ENCODE measurements around the gene MAPT. TPM values are rescaled to one million over a fixed set of nuclear protein-coding genes. Genes with fewer than 3 reads are reported as not detected.

Gene MAPT
- polyA plus RNA-seq, 1 experiment, result 0.27 TPM

- Histone ChIP-seq H3K27me3 (ENCODE audit: control insufficient read depth, insufficient read depth, low read length) (peaks cover 10% of the 10 kb centered on the region), H3K9me3 (ENCODE audit: control insufficient read depth, insufficient read depth, low read length) (no peaks in the 10 kb centered on the region; the same call in 1 of the 2 replicates), H3K27ac (ENCODE audit: low read depth, low read length) (no peak overlapping the region), H3K4me3 (ENCODE audit: low read depth, low read length) (no peak overlapping the region)
- ChIA-PET CTCF (interaction anchor here (0.5 to 2.2 kb wide), 17 partner anchors 9 to 633 kb away, joined by 3 to 23 read pairs (median 4); no protein-coding TSS in a partner anchor), POLR2A (interaction anchor here (0.5 kb wide), 1 partner anchor 50 kb away, joined by 4 read pairs; no protein-coding TSS in a partner anchor)
- TF ChIP-seq CTCF (IDR thresholded peaks at IDR 0.05; ENCODE audit: low read depth, low read length), result no peak
- DNase-seq (ENCODE audit: low read depth, low spot score), result no peak
Measured at GRCh38 chr17:45851873-45852272, 42.5 kb upstream of the MAPT start.

GRCh38 chr17:45852535-45853297 is 41.6 kb upstream of the MAPT start:
- DNase-seq (ENCODE audit: low read depth, low spot score), result peak; percentile 23
- peaks cover 10% of the 10 kb centered on the region for H3K27me3 ChIP-seq (ENCODE audit: control insufficient read depth, insufficient read depth, low read length)
- TF ChIP-seq CTCF (IDR thresholded peaks at IDR 0.05; ENCODE audit: low read depth, low read length), result peak; percentile 89
- CTCF ChIA-PET, result interaction anchor here (0.5 to 2.2 kb wide), 19 partner anchors 8 to 633 kb away, joined by 3 to 23 read pairs (median 4); no protein-coding TSS in a partner anchor
- H3K4me3 ChIP-seq (ENCODE audit: low read depth, low read length), result no peak overlapping the region
- no peak overlapping the region for H3K27ac ChIP-seq (ENCODE audit: low read depth, low read length)
- POLR2A ChIA-PET, result interaction anchor here (0.5 kb wide), 1 partner anchor 49 kb away, joined by 4 read pairs; no protein-coding TSS in a partner anchor
- no peaks in the 10 kb centered on the region; the same call in 1 of the 2 replicates for H3K9me3 ChIP-seq (ENCODE audit: control insufficient read depth, insufficient read depth, low read length)

- Histone ChIP-seq H3K27me3 (ENCODE audit: control insufficient read depth, insufficient read depth, low read length) (peaks cover 9% of the 10 kb centered on the region), H3K4me3 (ENCODE audit: low read depth, low read length) (no peak overlapping the region), H3K27ac (ENCODE audit: low read depth, low read length) (no peak overlapping the region), H3K9me3 (ENCODE audit: control insufficient read depth, insufficient read depth, low read length) (no peaks in the 10 kb centered on the region)
- no peak for TF ChIP-seq CTCF (IDR thresholded peaks at IDR 0.05; ENCODE audit: low read depth, low read length)
- POLR2A ChIA-PET, result no interaction called here
- DNase-seq (ENCODE audit: low read depth, low spot score), result no peak
- CTCF ChIA-PET, result interaction anchor here (0.9 kb wide), 1 partner anchor 214 kb away, joined by 3 read pairs; no protein-coding TSS in a partner anchor
Measured at GRCh38 chr17:45854209-45854608, 40.1 kb upstream of the MAPT start.

GRCh38 chr17:45855691-45856336 is 38.5 kb upstream of the MAPT start:
- no peak for TF ChIP-seq CTCF (IDR thresholded peaks at IDR 0.05; ENCODE audit: low read depth, low read length)
- Histone ChIP-seq H3K9me3 (ENCODE audit: control insufficient read depth, insufficient read depth, low read length) (no peaks in the 10 kb centered on the region), H3K4me3 (ENCODE audit: low read depth, low read length) (no peak overlapping the region), H3K27me3 (ENCODE audit: control insufficient read depth, insufficient read depth, low read length) (peaks cover 10% of the 10 kb centered on the region), H3K27ac (ENCODE audit: low read depth, low read length) (no peak overlapping the region)
- DNase-seq (ENCODE audit: low read depth, low spot score), result no peak
- POLR2A ChIA-PET, result no interaction called here
- CTCF ChIA-PET, result interaction anchor here (0.5 kb wide), 1 partner anchor 417 kb away, joined by 3 read pairs; no protein-coding TSS in a partner anchor
